ENCODE results near the gene RPL36A.

Gene RPL36A

DNA sequence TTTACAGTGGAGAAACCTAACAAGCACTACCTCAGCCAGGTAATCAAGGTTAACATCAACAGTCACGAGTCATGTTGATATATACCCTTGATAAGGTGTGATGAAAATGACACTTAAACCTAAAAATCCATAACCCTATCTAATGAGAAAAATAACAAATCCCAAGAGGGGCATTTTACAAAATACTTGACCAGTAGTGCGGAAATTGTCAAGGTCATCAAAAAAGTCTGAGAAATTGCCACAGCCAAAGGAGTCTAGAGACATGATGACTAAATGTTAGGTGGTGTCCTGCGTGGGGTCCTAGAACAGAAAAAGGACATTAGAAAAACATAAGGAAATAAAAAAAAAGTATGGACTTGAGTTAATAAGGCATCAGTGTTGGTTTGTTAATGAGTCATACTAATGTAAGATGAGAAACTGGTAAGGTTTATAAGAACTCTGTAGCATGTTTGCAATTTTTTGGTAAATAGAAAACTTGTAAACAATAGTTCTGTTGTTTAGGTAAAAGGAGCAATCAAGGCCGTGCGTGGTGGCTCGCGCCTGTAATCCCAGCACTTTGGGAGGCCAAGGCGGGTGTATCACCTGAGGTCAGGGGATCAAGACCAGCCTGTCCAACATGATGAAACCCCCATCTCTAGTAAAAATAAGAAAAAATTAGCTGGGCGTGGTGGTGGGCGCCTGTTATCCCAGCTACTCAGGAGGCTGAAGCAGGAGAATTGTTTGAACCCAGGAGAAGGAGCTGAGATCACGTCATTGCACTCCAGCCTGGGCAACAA is 2.9 kb downstream of the RPL36A start:
- DNase-seq (ENCODE audit: low read depth), result no peak

DNA sequence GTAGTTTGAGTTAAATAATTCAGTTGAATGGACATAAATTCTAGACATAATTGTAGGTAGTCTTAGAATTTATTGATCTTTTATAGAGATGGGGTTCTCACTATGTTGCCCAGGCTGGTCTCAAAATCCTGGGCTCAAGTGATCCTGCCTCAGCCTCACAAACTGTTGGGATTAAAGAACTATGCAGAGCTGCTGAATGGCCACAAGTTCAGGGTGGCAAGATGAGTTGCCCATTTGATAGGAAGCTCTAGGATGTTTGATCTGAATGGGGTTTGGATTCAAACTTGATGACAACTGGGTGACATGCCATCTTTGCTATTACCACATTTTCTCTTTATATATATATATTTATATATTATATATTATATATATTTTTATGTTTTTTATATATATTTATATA is 3.6 kb downstream of the RPL36A start:
- DNase-seq (ENCODE audit: low read depth), result no peak

DNA sequence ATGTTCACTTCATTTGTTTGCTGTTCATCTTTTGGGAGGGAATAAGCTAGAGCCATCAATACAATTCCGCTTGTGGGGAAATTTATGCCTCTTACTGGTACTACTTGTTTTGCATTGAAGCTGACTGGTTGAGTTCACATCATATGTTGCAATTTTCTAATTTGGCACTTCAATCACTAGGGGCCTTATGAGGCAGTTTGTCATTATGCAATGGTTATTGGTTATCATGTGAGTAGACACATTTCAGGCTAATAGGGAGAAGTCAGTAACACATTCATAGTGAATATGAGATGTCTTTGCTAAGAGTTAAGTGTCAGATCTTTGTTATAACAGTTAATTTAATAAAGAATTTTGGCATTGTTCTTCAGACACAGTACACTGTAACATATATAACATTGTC is 5.0 kb downstream of the RPL36A start:
- peak; percentile 49 for DNase-seq (ENCODE audit: low read depth)

DNA sequence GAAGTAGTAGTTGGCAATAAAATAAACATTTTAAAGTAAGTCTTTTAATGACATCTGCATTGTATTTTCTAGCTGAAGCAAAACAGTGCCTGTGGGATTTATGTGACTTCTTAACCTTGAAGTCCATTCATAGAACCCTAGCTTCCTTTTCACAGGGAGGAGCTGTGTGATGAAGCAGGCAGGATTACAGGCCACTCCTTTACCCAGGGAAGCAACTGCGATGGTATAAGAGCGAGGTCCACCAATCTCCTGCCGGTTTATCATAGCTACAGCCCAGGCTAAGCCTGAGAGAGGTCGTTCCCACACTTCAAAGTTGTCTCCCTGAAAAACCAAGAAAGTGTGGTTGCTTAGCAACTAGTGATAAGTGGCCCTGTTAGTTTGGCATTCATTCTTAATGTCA is 7.0 kb downstream of the RPL36A start:
- DNase-seq (ENCODE audit: low read depth), result peak; percentile 52

DNA sequence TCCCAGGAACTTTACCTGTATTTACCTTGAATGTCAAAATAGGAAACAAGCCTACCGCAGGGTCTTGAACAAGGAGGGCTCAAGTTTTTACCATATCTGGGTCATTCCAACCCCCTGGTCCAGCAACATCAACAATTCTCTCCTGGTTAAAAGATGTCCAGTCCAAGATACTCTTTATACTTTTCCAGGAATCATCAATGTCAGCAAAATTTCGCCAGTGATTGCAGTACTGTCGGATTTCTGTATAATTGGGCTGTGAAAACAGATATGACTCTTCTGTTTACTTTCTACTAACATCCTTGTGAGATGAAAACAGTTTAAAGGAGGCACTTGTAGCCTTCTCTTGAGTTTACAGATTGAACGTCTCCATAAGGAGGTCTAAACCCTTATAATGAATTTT is 7.9 kb downstream of the RPL36A start:
- DNase-seq (ENCODE audit: low read depth), result no peak

DNA sequence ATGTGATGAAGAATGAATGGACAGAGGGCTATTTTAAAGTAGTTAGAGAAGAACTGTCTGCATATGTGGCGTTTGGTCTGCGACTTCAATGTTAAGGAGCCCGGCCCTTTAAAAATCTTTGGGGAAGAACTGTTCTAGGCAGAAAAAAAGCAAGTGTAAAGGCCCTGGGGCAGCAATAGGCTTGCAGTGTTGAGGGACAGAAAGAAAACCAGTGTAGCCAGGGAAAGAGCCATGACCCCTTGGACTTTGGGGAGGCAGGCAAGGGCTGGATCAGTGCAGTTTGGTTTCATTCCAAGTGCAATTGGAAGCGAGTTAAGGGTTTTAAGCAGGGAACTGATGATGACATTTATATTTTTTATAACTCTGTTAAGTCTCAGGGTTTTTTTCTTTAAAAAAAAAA is 9.0 kb downstream of the RPL36A start:
- no peak for DNase-seq (ENCODE audit: low read depth)

DNA sequence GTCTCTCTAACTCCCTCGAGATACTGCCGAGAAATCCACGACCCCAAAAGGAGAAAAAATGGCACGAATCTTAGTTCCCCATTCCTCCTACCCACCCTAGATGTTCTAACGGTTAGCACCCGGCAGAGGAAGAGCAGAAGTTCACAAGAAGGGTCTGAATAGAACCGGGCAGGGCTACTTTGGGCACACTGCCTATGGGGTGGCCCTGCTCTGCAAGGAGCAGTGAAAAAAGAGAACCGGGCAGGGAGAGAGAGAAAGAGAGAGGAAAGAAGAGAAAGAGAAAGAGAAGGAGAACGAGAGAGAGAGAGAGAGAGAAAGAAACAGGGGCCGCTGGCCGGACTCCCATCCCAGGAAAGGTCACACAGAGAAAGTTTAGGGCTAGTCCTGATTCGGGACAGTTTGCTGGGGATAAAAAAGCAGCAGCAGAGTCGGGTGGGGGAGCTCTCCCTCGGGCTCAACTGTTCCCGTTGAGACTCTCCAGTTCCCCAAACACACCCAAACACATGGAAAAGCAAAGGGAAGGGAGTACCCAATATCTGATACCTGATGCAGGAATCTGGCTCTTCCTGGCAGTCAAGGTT is 16.4 kb downstream of the RPL36A start:
- no peak for DNase-seq (ENCODE audit: low read depth)

DNA sequence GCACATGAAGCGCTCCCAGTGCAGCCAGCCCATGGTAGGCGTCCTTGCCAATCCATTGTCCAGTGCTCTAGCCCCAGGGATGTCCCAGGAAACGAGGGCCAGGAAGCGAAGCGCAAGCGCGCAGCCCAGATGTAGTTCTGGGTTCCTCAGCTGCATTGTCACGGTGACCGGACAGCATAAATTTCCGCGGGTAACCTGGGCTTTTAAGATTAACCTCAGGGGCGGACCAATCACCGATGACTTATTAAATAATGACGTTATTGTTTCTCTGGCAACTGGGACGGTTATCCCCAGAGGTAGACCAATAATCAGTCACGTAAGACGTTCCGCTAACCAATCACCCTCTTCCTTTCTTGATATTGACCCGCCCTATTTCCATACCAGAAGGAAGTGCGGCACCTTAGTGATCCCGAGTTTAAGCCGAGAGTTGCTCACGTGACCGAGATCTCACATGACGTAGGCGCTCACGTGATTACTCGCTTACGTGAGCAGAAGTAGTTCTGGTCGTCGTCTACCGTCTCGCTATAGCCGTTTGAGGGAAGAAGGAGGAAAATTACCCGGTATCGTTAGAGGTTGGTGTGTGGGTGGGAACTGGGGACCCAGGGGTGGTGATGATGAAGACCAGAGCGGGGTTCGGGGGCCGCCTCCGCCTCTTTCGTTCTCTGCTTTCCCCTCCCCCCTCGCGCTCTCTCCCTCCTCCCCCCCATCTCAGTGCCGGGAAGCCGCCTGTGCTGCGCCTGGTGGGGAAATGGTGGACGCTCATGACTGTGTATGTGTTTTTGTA is 17.1 kb downstream of the RPL36A start, which contains the start of the genes GLA and HNRNPH2:
Gene GLA (minus strand): TSS at position 178 of the 784 bp plus-strand sequence. CDS start 22 bp downstream, at position 156.
Gene HNRNPH2 (plus strand): TSS at position 475 of the 784 bp plus-strand sequence. CDS start 3,767 bp downstream, outside the sequence.
- peak; percentile 98 for DNase-seq (ENCODE audit: low read depth)

DNA sequence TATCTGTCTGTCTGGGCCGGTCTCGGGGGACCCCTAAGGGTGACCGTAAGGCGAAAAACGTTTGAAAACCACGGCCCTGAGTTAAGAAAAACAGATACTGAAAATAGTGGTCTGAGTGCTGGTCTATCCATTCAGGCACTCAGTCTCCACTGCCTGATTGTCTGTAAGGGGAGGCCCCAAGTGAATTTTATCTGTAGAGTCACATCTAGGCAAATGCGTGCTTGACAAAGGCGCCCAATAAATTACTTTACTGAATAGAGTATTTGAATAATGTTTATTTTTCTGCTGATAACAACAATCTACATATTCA is 17.7 kb downstream of the RPL36A start:
- DNase-seq (ENCODE audit: low read depth), result no peak

DNA sequence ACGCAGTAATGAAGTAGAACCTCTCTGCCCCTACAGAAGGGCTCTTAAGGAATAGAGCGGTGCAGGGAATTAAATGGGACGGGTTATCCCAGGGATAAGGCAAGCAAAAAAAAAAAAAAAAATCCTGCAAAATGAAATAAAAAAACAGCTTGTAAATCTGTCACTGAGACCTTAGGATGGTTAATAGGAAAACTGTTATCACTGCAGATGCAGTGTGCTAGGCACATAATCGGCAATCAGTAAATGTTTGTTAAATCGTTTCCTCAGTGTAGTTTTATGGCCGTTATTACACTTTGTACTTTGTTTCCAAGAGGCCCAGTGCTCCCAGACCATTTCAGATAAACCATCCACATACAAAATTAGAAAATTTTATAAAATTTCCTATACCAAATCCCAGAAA is 18.2 kb downstream of the RPL36A start:
- DNase-seq (ENCODE audit: low read depth), result no peak

DNA sequence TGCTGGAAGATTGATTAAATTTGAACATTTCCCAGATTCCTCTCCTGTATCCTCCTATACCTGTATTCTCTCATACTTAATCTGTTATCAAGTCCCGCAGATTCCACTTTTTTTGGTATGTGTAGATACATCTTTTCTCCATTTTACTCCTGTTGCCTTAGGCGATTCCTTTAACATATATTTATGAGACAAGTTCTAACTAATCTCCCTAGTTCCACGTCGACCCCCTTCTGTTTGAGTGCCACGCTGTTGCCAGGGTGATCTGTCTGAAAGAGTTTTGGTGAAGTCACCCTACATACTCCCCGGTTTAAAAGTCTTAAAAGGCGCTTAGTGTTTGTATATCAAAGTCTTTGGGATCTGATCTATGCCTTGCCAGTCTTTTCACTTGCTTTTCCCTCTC is 19.6 kb downstream of the RPL36A start:
- DNase-seq (ENCODE audit: low read depth), result no peak

DNA sequence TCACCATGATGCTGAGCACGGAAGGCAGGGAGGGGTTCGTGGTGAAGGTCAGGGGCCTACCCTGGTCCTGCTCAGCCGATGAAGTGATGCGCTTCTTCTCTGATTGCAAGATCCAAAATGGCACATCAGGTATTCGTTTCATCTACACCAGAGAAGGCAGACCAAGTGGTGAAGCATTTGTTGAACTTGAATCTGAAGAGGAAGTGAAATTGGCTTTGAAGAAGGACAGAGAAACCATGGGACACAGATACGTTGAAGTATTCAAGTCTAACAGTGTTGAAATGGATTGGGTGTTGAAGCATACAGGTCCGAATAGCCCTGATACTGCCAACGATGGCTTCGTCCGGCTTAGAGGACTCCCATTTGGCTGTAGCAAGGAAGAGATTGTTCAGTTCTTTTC is 21.2 kb downstream of the RPL36A start:
- DNase-seq (ENCODE audit: low read depth), result no peak

DNA sequence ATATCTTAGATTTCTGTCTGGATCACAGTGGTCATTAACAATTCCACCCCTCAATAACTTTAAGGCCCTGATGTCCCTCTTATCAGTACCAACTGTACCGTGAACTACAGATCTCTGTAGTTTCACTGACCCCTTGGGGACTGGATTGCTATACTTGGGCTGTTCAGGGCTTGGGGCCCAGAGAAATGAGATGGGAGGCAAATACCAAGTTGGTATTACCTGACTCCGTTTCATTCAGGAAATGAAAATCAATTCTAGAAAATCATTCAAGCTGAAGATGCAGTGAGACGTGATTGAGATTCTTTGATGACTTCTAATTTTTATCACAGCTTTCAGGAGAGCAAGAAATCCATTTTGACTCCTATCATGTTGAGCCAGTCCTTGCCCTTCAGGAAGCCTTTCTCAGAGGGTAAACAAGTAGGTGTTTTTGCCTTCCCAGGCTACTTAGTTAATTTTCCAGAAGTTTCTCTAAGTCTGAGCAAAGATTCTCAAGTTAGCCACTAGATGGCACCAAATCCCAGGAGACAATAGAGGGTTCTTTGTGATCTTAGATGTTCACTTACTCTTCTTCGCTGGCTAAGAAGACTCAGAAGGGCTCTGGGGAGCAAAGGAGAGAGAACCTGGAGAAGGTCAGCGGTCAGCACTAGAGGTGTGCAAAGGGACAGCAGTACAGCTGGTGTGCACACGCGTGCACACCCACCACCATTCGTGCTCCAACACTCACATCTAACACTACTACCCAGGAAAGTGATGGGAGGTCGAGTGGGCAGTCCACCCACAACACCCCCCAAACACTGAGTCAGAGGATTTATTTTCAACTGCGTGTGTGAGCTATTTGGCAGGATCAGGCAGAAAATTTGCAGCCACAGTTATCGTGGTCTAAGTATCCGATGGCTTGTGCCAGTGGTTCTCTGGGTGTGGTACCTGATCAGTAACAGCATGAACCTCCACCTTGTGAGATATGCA is 24.7 kb downstream of the RPL36A start:
- DNase-seq (ENCODE audit: low read depth), result peak; percentile 81

DNA sequence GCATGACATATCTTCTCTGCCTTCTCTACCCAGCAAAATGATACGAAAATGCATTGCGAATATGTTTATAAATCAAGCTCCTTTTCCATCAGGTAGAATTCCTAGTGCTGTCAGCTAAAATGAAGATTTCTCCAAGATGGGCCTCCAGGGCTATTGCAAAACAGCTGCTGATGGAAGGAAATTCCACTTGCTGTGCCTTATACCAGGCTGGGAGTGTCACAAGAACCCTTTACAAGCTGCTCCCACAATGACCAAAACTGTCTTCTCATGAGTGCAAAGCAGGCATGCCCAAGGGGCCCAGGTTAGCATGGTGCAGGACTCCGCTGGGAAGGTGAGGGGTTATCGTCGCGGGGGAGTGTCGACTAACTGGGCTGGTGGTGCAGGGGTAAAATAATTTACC is 25.9 kb downstream of the RPL36A start:
- peak; percentile 36 for DNase-seq (ENCODE audit: low read depth)

DNA sequence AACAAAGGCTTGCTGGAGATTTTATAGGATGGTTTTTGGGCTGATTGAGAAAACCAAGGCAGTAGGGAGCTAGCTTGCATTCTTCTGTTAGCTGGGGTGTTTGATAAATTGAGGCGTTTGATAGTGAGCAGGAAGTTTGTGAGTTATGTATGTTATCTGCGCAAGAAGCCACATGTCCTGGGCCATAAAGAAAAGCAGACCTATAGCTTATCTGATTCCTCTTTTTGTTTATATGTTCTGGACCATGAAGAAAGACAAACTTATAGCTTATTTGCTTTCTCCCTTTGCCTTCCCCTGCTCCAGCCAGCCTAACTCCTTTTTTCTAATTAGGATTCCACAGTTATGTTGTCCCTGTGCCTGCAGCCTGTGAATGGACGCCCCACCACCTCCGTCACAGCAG is 26.4 kb downstream of the RPL36A start:
- peak; percentile 40 for DNase-seq (ENCODE audit: low read depth)

DNA sequence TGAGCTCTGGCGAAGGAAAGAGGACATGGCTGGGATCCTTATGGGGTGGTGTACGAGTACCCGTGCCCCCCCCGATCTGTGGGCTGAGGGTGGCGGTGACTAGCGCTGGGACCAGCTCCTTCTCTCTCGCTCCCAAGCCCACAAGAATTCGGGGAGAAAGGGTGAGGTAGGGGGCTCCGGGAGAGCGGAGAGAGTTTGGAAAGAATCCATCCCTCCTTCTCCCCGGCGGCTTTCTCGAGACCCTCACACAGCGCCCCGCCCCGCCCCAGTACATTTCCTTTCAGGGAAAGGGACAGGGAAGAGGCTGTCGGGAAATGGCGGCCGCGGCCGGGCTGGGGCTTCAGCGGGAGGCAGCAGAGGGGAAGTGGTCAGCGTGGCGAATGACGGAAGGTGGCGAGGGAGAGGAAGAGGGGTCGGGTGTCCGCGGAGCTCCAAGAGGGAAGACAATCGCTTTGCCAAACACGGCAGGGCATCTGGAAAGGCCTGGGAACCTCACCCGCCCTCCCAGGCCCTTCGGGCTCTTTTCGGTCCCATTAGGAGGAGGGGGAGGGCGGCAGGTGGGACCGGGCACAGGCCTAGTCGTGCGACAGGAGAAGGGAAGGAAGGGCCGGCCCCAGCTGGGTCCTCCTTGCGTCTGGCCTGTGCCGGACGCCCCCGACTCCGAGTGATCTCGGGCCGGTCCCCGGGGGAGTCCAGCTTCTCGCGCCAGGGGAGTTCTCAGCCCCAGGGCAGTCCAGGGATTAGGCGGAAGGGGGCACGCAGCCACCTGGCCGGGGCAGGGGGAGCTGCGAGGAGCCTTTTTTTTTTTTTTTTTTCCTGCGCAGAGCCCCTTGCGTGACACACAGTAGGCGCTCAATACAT is 27.4 kb downstream of the RPL36A start:
- peak; percentile 15 for DNase-seq (ENCODE audit: low read depth)

DNA sequence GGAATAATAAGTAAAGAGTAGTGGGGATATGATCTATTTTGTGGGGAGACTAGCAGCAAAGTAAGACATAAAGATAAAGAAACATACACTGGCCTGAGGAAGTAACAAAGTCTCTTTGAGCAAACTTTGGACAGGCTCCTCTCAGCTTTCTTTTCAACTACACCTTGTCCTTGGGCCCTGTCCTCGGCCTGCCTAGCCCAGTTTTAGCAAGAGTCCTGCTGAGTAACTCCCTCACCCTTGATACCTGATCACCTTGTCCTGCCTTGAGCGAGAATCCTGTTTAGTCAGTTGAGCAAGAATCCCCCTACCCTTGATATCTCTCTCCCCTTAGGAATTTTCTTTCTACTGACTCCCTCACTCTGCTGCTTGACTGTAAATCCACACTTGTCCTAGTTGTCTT is 28.7 kb downstream of the RPL36A start:
- no peak for DNase-seq (ENCODE audit: low read depth)

DNA sequence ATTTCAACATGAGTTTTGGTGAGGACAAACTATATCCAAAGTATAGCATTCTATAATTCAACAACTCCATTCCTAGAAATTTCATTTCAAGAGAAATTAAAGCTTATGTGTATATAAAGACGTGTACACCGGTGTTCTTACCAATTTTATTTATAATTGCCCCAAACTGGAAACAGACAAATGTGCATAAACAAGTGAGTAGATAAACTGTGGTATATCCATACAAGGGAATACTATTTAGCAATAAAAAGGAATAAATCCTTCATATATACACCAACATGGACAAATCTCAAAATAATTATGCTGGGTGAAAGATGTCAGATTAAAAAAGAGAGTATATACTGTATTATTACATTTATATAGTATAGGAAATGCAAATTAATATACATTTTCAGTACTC is 37.1 kb downstream of the RPL36A start:
- DNase-seq (ENCODE audit: low read depth), result no peak

DNA sequence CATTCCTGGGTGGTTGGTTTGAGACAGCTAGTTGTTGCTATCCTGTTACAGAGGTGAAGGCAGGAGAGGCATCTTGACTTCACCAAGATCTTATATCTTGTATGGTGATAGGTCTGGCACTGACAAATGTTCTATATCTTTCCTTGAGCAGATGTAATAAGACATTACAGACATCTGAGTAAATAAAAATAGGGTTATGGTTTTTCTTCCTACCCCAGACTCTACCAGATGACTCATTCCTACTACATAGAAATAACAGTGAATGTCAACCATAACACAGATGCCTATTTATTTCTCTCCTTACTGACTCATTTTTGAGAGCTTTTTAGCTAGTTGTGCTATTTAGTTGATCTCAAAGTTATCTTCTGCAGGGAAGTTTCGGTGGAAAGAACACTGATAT is 39.1 kb downstream of the RPL36A start:
- DNase-seq (ENCODE audit: low read depth), result peak; percentile 78

DNA sequence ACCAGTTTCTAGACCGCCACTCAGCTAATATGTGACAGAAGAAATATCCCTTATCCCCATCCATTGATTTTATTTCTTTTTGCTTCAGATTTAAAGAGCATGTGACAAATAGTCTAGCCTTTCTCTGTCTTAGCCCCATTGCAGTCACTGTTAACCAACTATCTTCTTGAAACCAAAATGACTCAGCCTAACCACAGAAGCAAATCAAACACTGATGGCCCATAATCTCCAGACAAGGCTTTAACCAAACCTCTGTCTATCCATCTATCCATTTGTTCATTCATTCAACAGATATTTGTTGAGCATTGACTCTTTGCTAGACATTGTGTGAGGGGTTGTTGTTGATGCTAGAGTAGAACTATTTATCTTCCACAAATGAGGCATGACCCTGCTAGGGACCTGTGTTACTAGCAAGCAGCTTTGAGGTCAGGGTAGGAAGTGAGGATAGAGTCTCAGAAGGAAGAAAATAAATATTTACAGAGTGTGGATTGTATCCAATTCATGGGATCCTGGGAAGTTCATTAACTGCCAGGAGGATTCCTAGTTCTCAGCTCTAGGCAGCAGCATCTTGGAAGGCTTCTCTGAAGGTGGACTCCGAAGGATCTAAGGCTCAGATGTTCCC is 39.8 kb downstream of the RPL36A start:
- peak; percentile 72 for DNase-seq (ENCODE audit: low read depth)

All from amniotic epithelial cell (primary cell).